Measurements from ENCODE around the gene PCDHA1. TPM values are rescaled to one million over a fixed set of nuclear protein-coding genes. Genes with fewer than 3 reads are reported as not detected.

PCDHA1 gene
- total RNA-seq, 2 experiments from 2014 or later = not detected

DNA sequence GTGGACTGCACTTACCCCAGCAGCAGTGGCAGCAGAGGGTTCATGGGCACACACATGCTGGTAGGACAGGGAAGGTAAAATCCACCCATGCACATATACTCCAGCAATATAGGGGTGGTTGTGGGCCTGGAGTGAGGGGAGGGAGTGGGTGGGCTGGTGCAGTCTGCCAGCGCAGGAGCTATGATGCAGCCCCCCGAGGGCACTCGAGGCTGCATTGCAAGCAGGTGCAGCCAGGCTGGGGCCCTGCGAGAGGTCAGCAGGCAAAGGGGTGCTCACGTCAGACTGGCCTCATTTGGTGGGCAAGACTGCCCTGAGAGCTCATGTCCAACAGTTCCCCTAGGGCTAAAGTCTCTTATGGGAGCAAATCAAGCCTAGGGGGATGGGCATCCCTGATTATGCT lies 32.4 kb upstream of the PCDHA1 start:
- BruUV-seq (replicated peaks) = no TSS peak
- TF ChIP-seq, protein P1, sequence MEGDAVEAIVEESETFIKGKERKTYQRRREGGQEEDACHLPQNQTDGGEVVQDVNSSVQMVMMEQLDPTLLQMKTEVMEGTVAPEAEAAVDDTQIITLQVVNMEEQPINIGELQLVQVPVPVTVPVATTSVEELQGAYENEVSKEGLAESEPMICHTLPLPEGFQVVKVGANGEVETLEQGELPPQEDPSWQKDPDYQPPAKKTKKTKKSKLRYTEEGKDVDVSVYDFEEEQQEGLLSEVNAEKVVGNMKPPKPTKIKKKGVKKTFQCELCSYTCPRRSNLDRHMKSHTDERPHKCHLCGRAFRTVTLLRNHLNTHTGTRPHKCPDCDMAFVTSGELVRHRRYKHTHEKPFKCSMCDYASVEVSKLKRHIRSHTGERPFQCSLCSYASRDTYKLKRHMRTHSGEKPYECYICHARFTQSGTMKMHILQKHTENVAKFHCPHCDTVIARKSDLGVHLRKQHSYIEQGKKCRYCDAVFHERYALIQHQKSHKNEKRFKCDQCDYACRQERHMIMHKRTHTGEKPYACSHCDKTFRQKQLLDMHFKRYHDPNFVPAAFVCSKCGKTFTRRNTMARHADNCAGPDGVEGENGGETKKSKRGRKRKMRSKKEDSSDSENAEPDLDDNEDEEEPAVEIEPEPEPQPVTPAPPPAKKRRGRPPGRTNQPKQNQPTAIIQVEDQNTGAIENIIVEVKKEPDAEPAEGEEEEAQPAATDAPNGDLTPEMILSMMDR (conservative IDR thresholded peaks at IDR 0.05; ENCODE audit: low read length) = no peak
- no peak for TF ChIP-seq EZH2phosphoT487 (IDR thresholded peaks at IDR 0.05; ENCODE audit: borderline replicate concordance, low read depth, low read length)
- Histone ChIP-seq H2AFZ (ENCODE audit: low read length) (no peak overlapping the region), H3K4me1 (ENCODE audit: insufficient read depth, low read length, poor library complexity, severe bottlenecking) (no peaks in the 10 kb centered on the region), H3K4me2 (ENCODE audit: low read length) (no peak overlapping the region), H3K9me3 (ENCODE audit: low read length) (0 out of 2 replicates have a peak, but pooled peaks cover 10% of the 10 kb centered on the region), H3K79me2 (ENCODE audit: insufficient read depth, low read depth, low read length) (no peaks in the 10 kb centered on the region), H3K36me3 (ENCODE audit: insufficient read depth, low read length) (no peaks in the 10 kb centered on the region), H3K4me3 (ENCODE audit: low read depth, low read length, poor library complexity, severe bottlenecking) (no peak overlapping the region), H3K27ac (ENCODE audit: low read depth, low read length, poor library complexity, severe bottlenecking) (no peak overlapping the region), H3K9me2 (ENCODE audit: insufficient read depth, low read length) (no peaks in the 10 kb centered on the region), H4K20me1 (ENCODE audit: insufficient read depth, low read length) (no peaks in the 10 kb centered on the region)
- POLR2A ChIA-PET = no interaction called here
- no peak for DNase-seq (ENCODE audit: low spot score)
- CTCF ChIA-PET (ENCODE audit: unreplicated experiment) = no interaction called here
- intact Hi-C loops (cut with micrococcal nuclease; ENCODE audit: unreplicated experiment) = no loop called here

DNA sequence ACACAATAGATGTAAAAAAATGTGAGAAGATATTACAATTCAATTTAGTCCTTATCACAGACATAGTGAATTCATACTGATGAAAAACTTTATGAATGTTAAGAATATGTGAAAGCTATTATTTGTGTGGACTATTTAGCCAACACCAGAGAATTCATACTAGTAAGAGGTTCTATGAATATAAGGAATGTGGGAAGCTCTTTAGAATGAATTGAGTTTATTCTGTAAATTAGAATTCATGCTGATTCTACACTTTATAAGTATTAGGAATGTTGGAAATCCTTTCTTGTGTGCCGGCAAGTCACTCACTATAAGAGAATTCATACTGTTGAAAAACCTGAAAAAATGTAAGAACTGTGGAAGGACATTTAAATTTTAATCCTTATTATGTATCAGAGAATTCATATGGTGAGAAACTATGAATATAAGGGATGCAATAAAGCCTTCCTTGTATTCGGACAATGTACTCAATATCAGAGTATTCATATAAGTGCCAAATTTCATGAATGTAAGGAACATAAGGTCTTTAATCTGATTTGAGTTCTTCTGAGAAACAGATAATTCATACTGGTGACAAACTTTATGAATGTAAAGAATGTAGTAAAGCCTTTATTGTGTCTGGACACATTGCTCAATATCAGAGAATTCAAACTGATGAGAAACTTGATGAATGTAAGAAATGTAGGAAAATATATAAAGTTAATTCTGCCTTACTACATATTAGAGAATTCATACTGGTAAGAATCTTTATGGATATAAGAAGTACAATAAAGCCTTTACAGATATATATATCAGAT lies 21.6 kb upstream of the PCDHA1 start:
- POLR2A ChIA-PET = no interaction called here
- intact Hi-C loops (cut with micrococcal nuclease; ENCODE audit: unreplicated experiment) = no loop called here
- no peak for DNase-seq (ENCODE audit: low spot score)
- Histone ChIP-seq H3K4me1 (ENCODE audit: insufficient read depth, low read length, poor library complexity, severe bottlenecking) (no peaks in the 10 kb centered on the region), H2AFZ (ENCODE audit: low read length) (no peak overlapping the region), H3K4me3 (ENCODE audit: low read depth, low read length, poor library complexity, severe bottlenecking) (no peak overlapping the region), H3K79me2 (ENCODE audit: insufficient read depth, low read depth, low read length) (no peaks in the 10 kb centered on the region), H4K20me1 (ENCODE audit: insufficient read depth, low read length) (no peaks in the 10 kb centered on the region), H3K4me2 (ENCODE audit: low read length) (no peak overlapping the region), H3K36me3 (ENCODE audit: insufficient read depth, low read length) (no peaks in the 10 kb centered on the region), H3K9me2 (ENCODE audit: insufficient read depth, low read length) (no peaks in the 10 kb centered on the region), H3K27ac (ENCODE audit: low read depth, low read length, poor library complexity, severe bottlenecking) (no peak overlapping the region), H3K9me3 (ENCODE audit: low read length) (peaks cover 41% of the 10 kb centered on the region)
- BruUV-seq (replicated peaks) = no TSS peak
- no peak for TF ChIP-seq EZH2phosphoT487 (IDR thresholded peaks at IDR 0.05; ENCODE audit: borderline replicate concordance, low read depth, low read length)
- TF ChIP-seq, protein P1 (conservative IDR thresholded peaks at IDR 0.05; ENCODE audit: low read length) = no peak
- CTCF ChIA-PET (ENCODE audit: unreplicated experiment) = no interaction called here

DNA sequence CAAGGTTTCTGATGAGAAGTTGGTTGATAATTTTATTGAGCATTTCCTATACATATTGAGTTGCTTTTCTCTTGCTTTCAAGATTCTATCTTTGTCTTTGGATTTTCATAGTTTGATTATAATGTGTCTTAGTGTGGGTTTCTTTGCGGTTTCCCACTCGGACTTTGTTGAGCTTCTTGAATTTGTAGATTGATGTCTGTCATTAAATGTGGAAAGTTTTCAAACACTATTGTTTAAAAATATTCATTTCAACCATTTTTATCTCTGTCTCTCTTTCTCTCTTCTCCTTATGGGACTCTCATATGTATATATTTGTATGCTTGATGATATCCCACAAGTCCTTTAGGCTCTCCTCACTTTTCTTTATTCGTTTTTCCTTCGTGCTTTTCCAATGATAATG lies 18.5 kb upstream of the PCDHA1 start:
- H2AFZ ChIP-seq (ENCODE audit: low read length) = no peak overlapping the region
- H3K4me2 ChIP-seq (ENCODE audit: low read length) = no peak overlapping the region
- no peaks in the 10 kb centered on the region for H4K20me1 ChIP-seq (ENCODE audit: insufficient read depth, low read length)
- no peak overlapping the region for H3K27ac ChIP-seq (ENCODE audit: low read depth, low read length, poor library complexity, severe bottlenecking)
- ChIA-PET CTCF (ENCODE audit: unreplicated experiment) (no interaction called here), POLR2A (interaction anchor here (0.7 kb wide), 1 partner anchor 41 kb away, joined by 3 read pairs; no protein-coding TSS in a partner anchor)
- peaks cover 49% of the 10 kb centered on the region for H3K9me3 ChIP-seq (ENCODE audit: low read length)
- BruUV-seq (replicated peaks) = no TSS peak
- no peaks in the 10 kb centered on the region for H3K36me3 ChIP-seq (ENCODE audit: insufficient read depth, low read length)
- H3K79me2 ChIP-seq (ENCODE audit: insufficient read depth, low read depth, low read length) = no peaks in the 10 kb centered on the region
- no peaks in the 10 kb centered on the region for H3K9me2 ChIP-seq (ENCODE audit: insufficient read depth, low read length)
- intact Hi-C loops (cut with micrococcal nuclease; ENCODE audit: unreplicated experiment) = no loop called here
- DNase-seq (ENCODE audit: low spot score) = no peak
- TF ChIP-seq, protein P1 (conservative IDR thresholded peaks at IDR 0.05; ENCODE audit: low read length) = no peak
- TF ChIP-seq EZH2phosphoT487 (IDR thresholded peaks at IDR 0.05; ENCODE audit: borderline replicate concordance, low read depth, low read length) = no peak
- H3K4me3 ChIP-seq (ENCODE audit: low read depth, low read length, poor library complexity, severe bottlenecking) = no peak overlapping the region
- H3K4me1 ChIP-seq (ENCODE audit: insufficient read depth, low read length, poor library complexity, severe bottlenecking) = no peaks in the 10 kb centered on the region
